ENCODE measurements around the gene CHDH.

- no peak for TF ChIP-seq ZNF274 (IDR thresholded peaks at IDR 0.05; ENCODE audit: low read depth, low read length)
- no peak for TF ChIP-seq YY1 (IDR thresholded peaks at IDR 0.05; ENCODE audit: insufficient read depth, insufficient read length)
Measured at GRCh38 chr3:53818221-53819162, 27.7 kb downstream of the CHDH start.
